Measurements from ENCODE around the gene MAP3K2.

DNA sequence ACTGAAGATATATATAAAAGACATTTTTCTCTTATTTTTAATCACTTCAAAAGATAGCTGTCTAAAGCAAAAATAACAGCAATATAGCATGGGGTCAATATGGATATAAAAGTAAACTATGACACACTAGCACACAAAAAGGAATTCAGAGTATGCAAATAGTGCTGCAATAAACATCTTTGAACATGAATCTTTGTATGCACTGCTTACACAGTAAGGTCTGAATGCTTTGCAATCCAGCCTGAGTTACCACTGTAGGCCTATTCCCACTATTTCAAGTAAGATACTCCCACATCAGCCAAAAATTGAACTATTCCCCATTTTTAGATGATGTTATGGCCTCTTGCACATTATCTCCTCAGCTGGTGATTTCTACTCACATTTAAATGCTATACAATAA lies 66.5 kb downstream of the MAP3K2 start:
- TF ChIP-seq, protein P1, sequence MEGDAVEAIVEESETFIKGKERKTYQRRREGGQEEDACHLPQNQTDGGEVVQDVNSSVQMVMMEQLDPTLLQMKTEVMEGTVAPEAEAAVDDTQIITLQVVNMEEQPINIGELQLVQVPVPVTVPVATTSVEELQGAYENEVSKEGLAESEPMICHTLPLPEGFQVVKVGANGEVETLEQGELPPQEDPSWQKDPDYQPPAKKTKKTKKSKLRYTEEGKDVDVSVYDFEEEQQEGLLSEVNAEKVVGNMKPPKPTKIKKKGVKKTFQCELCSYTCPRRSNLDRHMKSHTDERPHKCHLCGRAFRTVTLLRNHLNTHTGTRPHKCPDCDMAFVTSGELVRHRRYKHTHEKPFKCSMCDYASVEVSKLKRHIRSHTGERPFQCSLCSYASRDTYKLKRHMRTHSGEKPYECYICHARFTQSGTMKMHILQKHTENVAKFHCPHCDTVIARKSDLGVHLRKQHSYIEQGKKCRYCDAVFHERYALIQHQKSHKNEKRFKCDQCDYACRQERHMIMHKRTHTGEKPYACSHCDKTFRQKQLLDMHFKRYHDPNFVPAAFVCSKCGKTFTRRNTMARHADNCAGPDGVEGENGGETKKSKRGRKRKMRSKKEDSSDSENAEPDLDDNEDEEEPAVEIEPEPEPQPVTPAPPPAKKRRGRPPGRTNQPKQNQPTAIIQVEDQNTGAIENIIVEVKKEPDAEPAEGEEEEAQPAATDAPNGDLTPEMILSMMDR (IDR thresholded peaks at IDR 0.05), result no peak
- no peak for TF ChIP-seq POLR2A (IDR thresholded peaks at IDR 0.05)
- no peak for TF ChIP-seq EP300 (IDR thresholded peaks at IDR 0.05)
